NT2/D1 (cell line): ENCODE measurements around the gene APBA2.

Experiments used
- SUZ12 ChIP-seq: IDR thresholded peaks from 2 replicates; pipeline ENCODE4 v1.6.1; 2011; ENCODE audit not compliant: insufficient read length, insufficient read depth; ENCODE audit errors: extremely low read depth
- YY1 ChIP-seq: IDR thresholded peaks from 2 replicates; pipeline ENCODE4 v1.6.1; 2011; ENCODE audit not compliant: insufficient read length, insufficient read depth
- ZNF274 ChIP-seq: IDR thresholded peaks from 2 replicates; pipeline ENCODE4 v1.6.1; 2011; ENCODE audit warnings: mild to moderate bottlenecking, low read depth, low read length

- TF ChIP-seq SUZ12 (no peak), ZNF274 (no peak), YY1 (no peak)
Observed at GRCh38 chr15:28967066-28967465, 81.3 kb downstream of the APBA2 start.
